Measurements from ENCODE around the gene IPO4. TPM values are rescaled to one million over a fixed set of nuclear protein-coding genes. Genes with fewer than 3 reads are reported as not detected.

The IPO4 gene
- total and polyA plus RNA-seq, 2 of the 13 experiments (the other 11 are each of a cell fraction or from before 2014, with no cell fraction given), result 39.0 to 179 TPM

- TF ChIP-seq CENPX (CRISPR knock-in tag; IDR thresholded peaks at IDR 0.05) (no peak), ZNF639 (CRISPR knock-in tag; conservative IDR thresholded peaks at IDR 0.05) (no peak; the same call in none of the 2 replicates), NR2C2 (CRISPR knock-in tag; IDR thresholded peaks at IDR 0.05; ENCODE audit: borderline replicate concordance) (peak; percentile 97), ZNF562 (CRISPR knock-in tag; IDR thresholded peaks at IDR 0.05; ENCODE audit: borderline replicate concordance) (no peak), ZNF704 (CRISPR knock-in tag; IDR thresholded peaks at IDR 0.05; ENCODE audit: borderline replicate concordance) (peak; percentile 86), REST (IDR thresholded peaks at IDR 0.05; ENCODE audit: borderline replicate concordance in 1 of 2, low read depth in 1 of 2, low read length in 2 of 2) (no peak), EP300 (IDR thresholded peaks at IDR 0.05; ENCODE audit: low read depth in 2 of 2, low read length in 2 of 2) (no peak), EP300 (CRISPR knock-in tag; IDR thresholded peaks at IDR 0.05; ENCODE audit: borderline replicate concordance) (peak; percentile 41), SRF (IDR thresholded peaks at IDR 0.05; ENCODE audit: low read depth, low read length) (no peak), ETV6 (CRISPR knock-in tag; conservative IDR thresholded peaks at IDR 0.05) (0 out of 2 replicates have a peak, but pooled peaks have one; percentile 20), CEBPZ (IDR thresholded peaks at IDR 0.05; ENCODE audit: low read length) (no peak), NRL (CRISPR knock-in tag; IDR thresholded peaks at IDR 0.05; ENCODE audit: borderline replicate concordance) (0 out of 2 replicates have a peak, but pooled peaks have one; percentile 67), ZNF501 (CRISPR knock-in tag; IDR thresholded peaks at IDR 0.05) (peak; percentile 85)
These were observed 44.3 kb upstream of the IPO4 start, which contains the start of gene GMPR2 (continued) for GRCh38 chr14:24232645-24233537.

Data from HepG2 (cell line).